ENCODE measurements around the gene SLC25A21. TPM values are rescaled to one million over a fixed set of nuclear protein-coding genes. Genes with fewer than 3 reads are reported as not detected.
A peak's percentile ranks its signal among the peaks of the same experiment; 100 is the strongest.

Gene SLC25A21
- total RNA-seq, 1 donor from 2014 or later, result 6.4 TPM

- Histone ChIP-seq H3K27me3 (peaks cover 100% of the 10 kb centered on the region), H3K36me3 (no peaks in the 10 kb centered on the region), H4K20me1 (ENCODE audit: low read depth) (peaks cover 95% of the 10 kb centered on the region), H3K4me3 (no peak overlapping the region), H3K27ac (no peak overlapping the region), H3K4me1 (peaks cover 6% of the 10 kb centered on the region), H2AFZ (replicated peaks) (no peak overlapping the region), H3F3A (ENCODE audit: low read depth) (no peaks in the 10 kb centered on the region), H3K9me3 (ENCODE audit: low read depth) (no peaks in the 10 kb centered on the region), H3K4me2 (no peak overlapping the region), H3K9ac (no peak overlapping the region), H3K79me2 (ENCODE audit: low read depth) (no peaks in the 10 kb centered on the region)
- H3K4me3 Mint-ChIP-seq, result no peak overlapping the region
- H3K27ac Mint-ChIP-seq, result no peak overlapping the region
- H3K9me3 Mint-ChIP-seq, result peaks cover 2% of the 10 kb centered on the region
- H3K4me1 Mint-ChIP-seq, result peaks cover 17% of the 10 kb centered on the region
- H3K27me3 Mint-ChIP-seq (ENCODE audit: insufficient read depth, low read depth), result peaks cover 92% of the 10 kb centered on the region
- no peak for DNase-seq (ENCODE audit: low spot score)
- no peak for TF ChIP-seq EZH2phosphoT487 (IDR thresholded peaks at IDR 0.05)
- TF ChIP-seq CTCF (IDR thresholded peaks at IDR 0.05), result no peak
- no peak for TF ChIP-seq EZH2 (IDR thresholded peaks at IDR 0.05)
- H3K36me3 Mint-ChIP-seq, result no peaks in the 10 kb centered on the region
Measured at GRCh38 chr14:36652542-36653201, 519.7 kb downstream of the SLC25A21 start.

GRCh38 chr14:36649872-36650650 lies 522.3 kb downstream of the SLC25A21 start:
- Histone ChIP-seq H3K27ac (no peak overlapping the region), H4K20me1 (ENCODE audit: low read depth) (peaks cover 77% of the 10 kb centered on the region), H3K9ac (no peak overlapping the region), H3K36me3 (no peaks in the 10 kb centered on the region), H3K27me3 (peaks cover 100% of the 10 kb centered on the region), H3F3A (ENCODE audit: low read depth) (peaks cover 3% of the 10 kb centered on the region), H2AFZ (replicated peaks) (no peak overlapping the region), H3K9me3 (ENCODE audit: low read depth) (no peaks in the 10 kb centered on the region), H3K4me3 (no peak overlapping the region), H3K4me1 (peaks cover 12% of the 10 kb centered on the region), H3K79me2 (ENCODE audit: low read depth) (no peaks in the 10 kb centered on the region), H3K4me2 (no peak overlapping the region)
- H3K27ac Mint-ChIP-seq, result no peak overlapping the region
- no peaks in the 10 kb centered on the region for H3K9me3 Mint-ChIP-seq
- no peaks in the 10 kb centered on the region for H3K36me3 Mint-ChIP-seq
- DNase-seq (ENCODE audit: low spot score), result no peak
- H3K27me3 Mint-ChIP-seq (ENCODE audit: insufficient read depth, low read depth), result peaks cover 87% of the 10 kb centered on the region
- no peak overlapping the region for H3K4me3 Mint-ChIP-seq
- no peak for TF ChIP-seq CTCF (IDR thresholded peaks at IDR 0.05)
- no peak for TF ChIP-seq EZH2 (IDR thresholded peaks at IDR 0.05)
- no peak for TF ChIP-seq EZH2phosphoT487 (IDR thresholded peaks at IDR 0.05)
- H3K4me1 Mint-ChIP-seq, result peaks cover 9% of the 10 kb centered on the region

GRCh38 chr14:36647824-36648753 lies 524.3 kb downstream of the SLC25A21 start:
- H4K20me1 ChIP-seq (ENCODE audit: low read depth), result peaks cover 57% of the 10 kb centered on the region
- no peaks in the 10 kb centered on the region for H3K9me3 Mint-ChIP-seq
- peaks cover 80% of the 10 kb centered on the region for H3K27me3 Mint-ChIP-seq (ENCODE audit: insufficient read depth, low read depth)
- no peaks in the 10 kb centered on the region for H3K36me3 Mint-ChIP-seq
- H3K9ac ChIP-seq, result no peak overlapping the region
- H3K36me3 ChIP-seq, result no peaks in the 10 kb centered on the region
- peaks cover 3% of the 10 kb centered on the region for H3F3A ChIP-seq (ENCODE audit: low read depth)
- no peaks in the 10 kb centered on the region for H3K9me3 ChIP-seq (ENCODE audit: low read depth)
- peak overlapping the region; percentile 93 for H2AFZ ChIP-seq (replicated peaks)
- H3K27me3 ChIP-seq, result peaks cover 100% of the 10 kb centered on the region
- H3K27ac ChIP-seq, result no peak overlapping the region
- H3K4me1 Mint-ChIP-seq, result peaks cover 9% of the 10 kb centered on the region
- no peak for TF ChIP-seq EZH2phosphoT487 (IDR thresholded peaks at IDR 0.05)
- TF ChIP-seq CTCF (IDR thresholded peaks at IDR 0.05), result peak; percentile 75
- TF ChIP-seq EZH2 (IDR thresholded peaks at IDR 0.05), result peak; percentile 65
- H3K4me2 ChIP-seq, result peak overlapping the region; percentile 96
- H3K27ac Mint-ChIP-seq, result no peak overlapping the region
- peaks cover 12% of the 10 kb centered on the region for H3K4me1 ChIP-seq
- H3K4me3 Mint-ChIP-seq, result peak overlapping the region; percentile 65
- H3K4me3 ChIP-seq, result peak overlapping the region; percentile 56
- DNase-seq (ENCODE audit: low spot score), result peak; percentile 89
- no peaks in the 10 kb centered on the region for H3K79me2 ChIP-seq (ENCODE audit: low read depth)
